Caco-2 (cell line): ENCODE measurements around the gene FBXO8. TPM values are rescaled to one million over a fixed set of nuclear protein-coding genes. Genes with fewer than 3 reads are reported as not detected.

Experiments used
- BruUV-seq: library from RNA; stranded (reverse); fragments of 400-500 nt; replicated peaks from 2 replicates; lab custom pipeline; 2021; lab: Mats Ljungman, UMichigan
- CTCF ChIA-PET: fragments of 300-600 bp; sonication (Branson Sonifier 250); formaldehyde crosslinking; loops from one replicate; lab custom pipeline; 2022; ENCODE audit warnings: antibody characterized with exemption; lab: Charles Lee
- POLR2A ChIA-PET: fragments of 300-600 bp; sonication (Branson Sonifier 250); formaldehyde crosslinking; loops from one replicate; lab custom pipeline; 2022; ENCODE audit warnings: antibody characterized with exemption; lab: Charles Lee
- DNase-seq, 2 experiments: peaks; one replicate each; pipeline versions ENCODE4 v3.0.0 to v3.0.0-alpha.2; 2020 to 2022
- H3K27me3 ChIP-seq: replicated peaks from 2 replicates; pipeline ENCODE4 v1.6.0; 2011; ENCODE audit warnings: low read length; ENCODE audit not compliant: control insufficient read depth, insufficient read depth
- H3K36me3 ChIP-seq: 2 replicates; pipeline ENCODE4 v1.5.1; 2011; ENCODE audit warnings: low read length; ENCODE audit not compliant: control insufficient read depth, insufficient read depth
- H3K4me1 ChIP-seq: fragments of 250-450 bp; sonication (Bioruptor Pico); 2 replicates; pipeline ENCODE4 v1.5.1; 2020; ENCODE audit warnings: mild to moderate bottlenecking
- H3K4me3 ChIP-seq: 2 replicates; pipeline ENCODE4 v1.5.1; 2011; ENCODE audit warnings: low read depth, mild to moderate bottlenecking, control low read depth, low read length
- H3K9me3 ChIP-seq: fragments of 250-450 bp; sonication (Bioruptor Pico); 2 replicates; pipeline ENCODE4 v1.5.1; 2020; ENCODE audit warnings: mild to moderate bottlenecking, moderate library complexity
- H3K27ac Mint-ChIP-seq: one replicate; pipeline ENCODE4 v1.8.0; 2022; ENCODE audit warnings: mixed read lengths; ENCODE audit not compliant: unreplicated experiment
- H3K27me3 Mint-ChIP-seq: one replicate; pipeline ENCODE4 v1.8.0; 2022; ENCODE audit warnings: mixed read lengths; ENCODE audit not compliant: insufficient read depth, unreplicated experiment
- H3K36me3 Mint-ChIP-seq: one replicate; pipeline ENCODE4 v1.8.0; 2022; ENCODE audit warnings: mild to moderate bottlenecking, mixed read lengths; ENCODE audit not compliant: insufficient read depth, unreplicated experiment
- H3K4me1 Mint-ChIP-seq: one replicate; pipeline ENCODE4 v1.8.0; 2022; ENCODE audit warnings: low read depth, mixed read lengths; ENCODE audit not compliant: unreplicated experiment
- H3K4me3 Mint-ChIP-seq: one replicate; pipeline ENCODE4 v1.8.0; 2022; ENCODE audit warnings: mild to moderate bottlenecking, moderate library complexity, mixed read lengths; ENCODE audit not compliant: unreplicated experiment
- H3K9me3 Mint-ChIP-seq: one replicate; pipeline ENCODE4 v1.8.0; 2022; ENCODE audit warnings: mixed read lengths; ENCODE audit not compliant: unreplicated experiment
- intact Hi-C: fragments of 100-400 bp; cut with micrococcal nuclease; formaldehyde crosslinking; loops from one replicate; pipeline ENCODE4 v1.10.0; 2022; ENCODE audit not compliant: unreplicated experiment
- total RNA-seq: library from RNA; stranded (reverse); gene quantifications from 2 replicates; pipeline ENCODE4 v1.2.3, GENCODE V29; 2022
- TF ChIP-seq, protein P1 (sequence below), 2 experiments: fragments of 200-600 bp in 1 of 2; IDR thresholded peaks; 1 replicate in 1 of 2; 2 replicates in 1 of 2; pipeline versions ENCODE4 v1.5.1 to v1.8.0; 2011 to 2022; ENCODE audit warnings: antibody characterized with exemption in 1 of 2, control low read depth in 1 of 2, inconsistent platforms in 1 of 2, low read depth in 1 of 2, low read length in 1 of 2, mild to moderate bottlenecking in 1 of 2, moderate library complexity in 1 of 2; ENCODE audit not compliant: insufficient read depth in 1 of 2, severe bottlenecking in 1 of 2, unreplicated experiment in 1 of 2

The FBXO8 gene
- total RNA-seq, 1 experiment from 2014 or later, result 15.0 TPM

- Histone ChIP-seq H3K27me3 (no peaks in the 10 kb centered on the region), H3K9me3 (no peaks in the 10 kb centered on the region), H3K4me1 (no peaks in the 10 kb centered on the region), H3K4me3 (no peak overlapping the region), H3K36me3 (no peaks in the 10 kb centered on the region)
- H3K9me3 Mint-ChIP-seq, result no peaks in the 10 kb centered on the region
- BruUV-seq, result no TSS peak
- no peak overlapping the region for H3K4me3 Mint-ChIP-seq
- intact Hi-C loops, result loop anchor here (5.0 kb wide), 2 partner anchors 38 to 67 kb away; no protein-coding TSS in a partner anchor
- H3K27me3 Mint-ChIP-seq, result no peaks in the 10 kb centered on the region
- H3K36me3 Mint-ChIP-seq, result no peaks in the 10 kb centered on the region
- ChIA-PET POLR2A (no interaction called here), CTCF (no interaction called here)
- H3K4me1 Mint-ChIP-seq, result no peaks in the 10 kb centered on the region
- H3K27ac Mint-ChIP-seq, result no peak overlapping the region
- TF ChIP-seq, protein P1, sequence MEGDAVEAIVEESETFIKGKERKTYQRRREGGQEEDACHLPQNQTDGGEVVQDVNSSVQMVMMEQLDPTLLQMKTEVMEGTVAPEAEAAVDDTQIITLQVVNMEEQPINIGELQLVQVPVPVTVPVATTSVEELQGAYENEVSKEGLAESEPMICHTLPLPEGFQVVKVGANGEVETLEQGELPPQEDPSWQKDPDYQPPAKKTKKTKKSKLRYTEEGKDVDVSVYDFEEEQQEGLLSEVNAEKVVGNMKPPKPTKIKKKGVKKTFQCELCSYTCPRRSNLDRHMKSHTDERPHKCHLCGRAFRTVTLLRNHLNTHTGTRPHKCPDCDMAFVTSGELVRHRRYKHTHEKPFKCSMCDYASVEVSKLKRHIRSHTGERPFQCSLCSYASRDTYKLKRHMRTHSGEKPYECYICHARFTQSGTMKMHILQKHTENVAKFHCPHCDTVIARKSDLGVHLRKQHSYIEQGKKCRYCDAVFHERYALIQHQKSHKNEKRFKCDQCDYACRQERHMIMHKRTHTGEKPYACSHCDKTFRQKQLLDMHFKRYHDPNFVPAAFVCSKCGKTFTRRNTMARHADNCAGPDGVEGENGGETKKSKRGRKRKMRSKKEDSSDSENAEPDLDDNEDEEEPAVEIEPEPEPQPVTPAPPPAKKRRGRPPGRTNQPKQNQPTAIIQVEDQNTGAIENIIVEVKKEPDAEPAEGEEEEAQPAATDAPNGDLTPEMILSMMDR (IDR thresholded peaks at IDR 0.05; ENCODE audit: insufficient read depth in 1 of 2, low read depth in 1 of 2, low read length in 1 of 2, severe bottlenecking in 1 of 2, unreplicated experiment in 1 of 2), result no peak
- no peak for DNase-seq
Measured at GRCh38 chr4:174224550-174224949, 58.9 kb downstream of the FBXO8 start.

DNA sequence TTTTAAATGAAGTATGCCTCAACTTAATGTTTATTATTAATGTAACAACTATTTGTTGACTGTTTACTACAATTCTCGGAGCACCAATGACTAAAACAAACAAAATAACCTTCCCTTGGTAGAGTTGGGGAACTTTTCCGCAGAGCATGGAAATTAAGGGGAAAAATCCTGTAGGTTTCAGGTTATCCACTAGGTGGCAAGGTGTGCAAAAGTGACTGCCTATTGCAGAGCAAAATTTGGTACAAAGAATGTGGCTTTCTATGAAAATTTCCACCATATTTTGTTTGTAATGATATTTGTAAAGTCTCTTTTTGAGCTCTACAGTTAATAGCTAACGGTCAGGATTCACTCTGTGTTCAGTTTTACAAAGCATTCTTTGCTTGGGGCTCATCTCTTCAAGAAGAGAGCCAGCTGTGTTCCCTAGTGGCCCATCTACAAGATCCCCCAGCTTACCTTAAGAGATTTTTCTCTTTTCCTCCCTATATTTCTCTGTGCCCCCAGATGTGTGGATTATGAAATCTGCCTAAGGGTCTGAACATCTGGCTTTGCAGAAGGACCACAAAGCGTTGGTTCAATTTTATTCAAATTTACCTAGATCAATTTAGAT is 61.1 kb downstream of the FBXO8 start:
- Mint-ChIP-seq H3K4me1 (no peaks in the 10 kb centered on the region), H3K4me3 (no peak overlapping the region), H3K9me3 (no peaks in the 10 kb centered on the region), H3K36me3 (no peaks in the 10 kb centered on the region), H3K27me3 (no peaks in the 10 kb centered on the region), H3K27ac (no peak overlapping the region)
- H3K4me3 ChIP-seq, result no peak overlapping the region
- CTCF ChIA-PET, result interaction anchor here (0.6 kb wide), 1 partner anchor 1755 kb away, joined by 5 read pairs; no protein-coding TSS in a partner anchor
- no TSS peak for BruUV-seq
- TF ChIP-seq, protein P1 (IDR thresholded peaks at IDR 0.05; ENCODE audit: insufficient read depth in 1 of 2, low read depth in 1 of 2, low read length in 1 of 2, severe bottlenecking in 1 of 2, unreplicated experiment in 1 of 2), result peak; percentile 59 to 65
- H3K4me1 ChIP-seq, result no peaks in the 10 kb centered on the region
- no peaks in the 10 kb centered on the region for H3K9me3 ChIP-seq
- no peaks in the 10 kb centered on the region for H3K27me3 ChIP-seq
- POLR2A ChIA-PET, result no interaction called here
- intact Hi-C loops, result loop anchor here (1.0 to 5.0 kb wide), 6 partner anchors 29 to 492 kb away; no protein-coding TSS in a partner anchor
- peak in 1 of 2 experiments; percentile 49 for DNase-seq
- no peaks in the 10 kb centered on the region for H3K36me3 ChIP-seq

- no peak for DNase-seq
Measured at GRCh38 chr4:174218127-174218790, 65.2 kb downstream of the FBXO8 start.

More at GRCh38 chr4:174218127-174218790, 65.2 kb downstream of the FBXO8 start:
- Mint-ChIP-seq H3K9me3 (no peaks in the 10 kb centered on the region), H3K4me3 (no peak overlapping the region), H3K36me3 (no peaks in the 10 kb centered on the region), H3K4me1 (no peaks in the 10 kb centered on the region), H3K27me3 (no peaks in the 10 kb centered on the region), H3K27ac (no peak overlapping the region)
- TF ChIP-seq, protein P1 (IDR thresholded peaks at IDR 0.05; ENCODE audit: insufficient read depth in 1 of 2, low read depth in 1 of 2, low read length in 1 of 2, severe bottlenecking in 1 of 2, unreplicated experiment in 1 of 2), result no peak
- intact Hi-C loops, result no loop called here
- Histone ChIP-seq H3K27me3 (no peaks in the 10 kb centered on the region), H3K4me3 (no peak overlapping the region), H3K9me3 (no peaks in the 10 kb centered on the region), H3K4me1 (no peaks in the 10 kb centered on the region), H3K36me3 (no peaks in the 10 kb centered on the region)
- ChIA-PET POLR2A (no interaction called here), CTCF (no interaction called here)
- no TSS peak for BruUV-seq
